ENCODE data around the gene CCNC.

- TF ChIP-seq TAF1 (IDR thresholded peaks at IDR 0.05; ENCODE audit: borderline replicate concordance, insufficient read depth, low read length): no peak
- no peak for TF ChIP-seq SIN3A (IDR thresholded peaks at IDR 0.05; ENCODE audit: borderline replicate concordance, insufficient read depth, low read length)
- no peak for TF ChIP-seq REST (IDR thresholded peaks at IDR 0.05; ENCODE audit: insufficient read depth in 1 of 2, low read depth in 2 of 2, low read length in 2 of 2)
- TF ChIP-seq POLR2AphosphoS5 (IDR thresholded peaks at IDR 0.05; ENCODE audit: low read depth, low read length): no peak
Measured at GRCh38 chr6:99611148-99611547, 42.7 kb upstream of the CCNC start.
